Gastroesophageal sphincter (tissue), 4 donors: Measurements from ENCODE around the gene AUTS2. TPM values are rescaled to one million over a fixed set of nuclear protein-coding genes. Genes with fewer than 3 reads are reported as not detected.

Experiments used
- ATAC-seq: fragments of 150-250 bp; one replicate; pipeline ENCODE4 v1.9.1; 2016; ENCODE audit warnings: mild to moderate bottlenecking, moderate library complexity
- H3K27ac ChIP-seq, 4 donors: fragments of 200-600 bp; sonication (generic) in 3 of 4; 1 replicate in 3 of 4; 2 replicates in 1 of 4; pipeline ENCODE4 v1.5.1; 2016 to 2019
- H3K27me3 ChIP-seq: fragments of 200-600 bp; sonication (generic); one replicate; pipeline ENCODE4 v1.5.1; 2019
- H3K36me3 ChIP-seq, 2 donors: fragments of 200-600 bp; sonication (generic); one replicate each; pipeline ENCODE4 v1.5.1; 2019; ENCODE audit warnings: control low read depth in 1 of 2
- H3K4me1 ChIP-seq, 3 donors: fragments of 200-600 bp; sonication (generic); 1 replicate in 2 of 3; 2 replicates in 1 of 3; pipeline ENCODE4 v1.5.1; 2016 to 2019; ENCODE audit warnings: control low read depth in 2 of 3
- H3K4me3 ChIP-seq, 2 donors: fragments of 200-600 bp; sonication (generic); one replicate each; pipeline ENCODE4 v1.5.1; 2019; ENCODE audit warnings: mild to moderate bottlenecking in 1 of 2, moderate library complexity in 1 of 2
- H3K9me3 ChIP-seq, 3 donors: fragments of 200-600 bp; sonication (generic); one replicate each; pipeline ENCODE4 v1.5.1; 2017 to 2019; ENCODE audit warnings: control low read depth in 2 of 3
- CTCF ChIP-seq, 4 experiments: fragments of 200-600 bp in 2 of 4; fragments of 450-650 bp in 2 of 4; sonication (generic) in 1 of 4; IDR thresholded peaks; one replicate each; pipeline ENCODE4 v1.5.1; 2017 to 2019; ENCODE audit warnings: antibody characterized with exemption in 4 of 4, mild to moderate bottlenecking in 2 of 4, moderate library complexity in 2 of 4
- EP300 ChIP-seq: sonication (generic); formaldehyde crosslinking; IDR thresholded peaks from one replicate; pipeline ENCODE4 v1.6.1; 2017; ENCODE audit warnings: antibody characterized with exemption, mild to moderate bottlenecking
- POLR2A ChIP-seq, 2 donors: fragments of 450-650 bp; IDR thresholded peaks; one replicate each; pipeline ENCODE4 v1.6.1; 2017; ENCODE audit warnings: antibody characterized with exemption in 2 of 2, mild to moderate bottlenecking in 2 of 2, moderate library complexity in 1 of 2
- POLR2AphosphoS5 ChIP-seq: sonication (generic); formaldehyde crosslinking; IDR thresholded peaks from one replicate; pipeline ENCODE4 v1.6.1; 2017; ENCODE audit warnings: antibody characterized with exemption
- WGBS, 2 donors: methylation state at CpG; one replicate each; pipeline ENCODE4 v1.1.5; 2018; ENCODE audit warnings: low coverage in 1 of 2; 5-methylcytosine and 5-hydroxymethylcytosine counted together
- total RNA-seq, 4 donors: library from RNA; depleted of rRNA; stranded (reverse); fragments of >200 nt; gene quantifications; one replicate each; pipeline ENCODE4 v1.1.0, GENCODE V29; 2016

Gene AUTS2
- total RNA-seq, 4 donors from 2014 or later, result 12.2 to 48.7 (median 44.1) TPM

- H3K27me3 ChIP-seq, result no peaks in the 10 kb centered on the region
- ATAC-seq, result no peak
- TF ChIP-seq POLR2A (IDR thresholded peaks at IDR 0.05), result no peak
- no peak for TF ChIP-seq POLR2AphosphoS5
- TF ChIP-seq EP300, result no peak
- no peak for TF ChIP-seq CTCF (IDR thresholded peaks at IDR 0.05)
- peaks cover 0 to 36% (median 0%) of the 10 kb centered on the region in 3 donors for H3K4me1 ChIP-seq
- H3K9me3 ChIP-seq, result no peaks in the 10 kb centered on the region
- no peaks in the 10 kb centered on the region for H3K36me3 ChIP-seq
- WGBS, 2 donors, result 52 to 58% methylated on average over 7 of the region's 7 CpGs
- H3K27ac ChIP-seq, result no peak overlapping the region
- H3K4me3 ChIP-seq, result no peak overlapping the region
These were observed 396.7 kb downstream of the AUTS2 start for GRCh38 chr7:69994886-69995542.

DNA sequence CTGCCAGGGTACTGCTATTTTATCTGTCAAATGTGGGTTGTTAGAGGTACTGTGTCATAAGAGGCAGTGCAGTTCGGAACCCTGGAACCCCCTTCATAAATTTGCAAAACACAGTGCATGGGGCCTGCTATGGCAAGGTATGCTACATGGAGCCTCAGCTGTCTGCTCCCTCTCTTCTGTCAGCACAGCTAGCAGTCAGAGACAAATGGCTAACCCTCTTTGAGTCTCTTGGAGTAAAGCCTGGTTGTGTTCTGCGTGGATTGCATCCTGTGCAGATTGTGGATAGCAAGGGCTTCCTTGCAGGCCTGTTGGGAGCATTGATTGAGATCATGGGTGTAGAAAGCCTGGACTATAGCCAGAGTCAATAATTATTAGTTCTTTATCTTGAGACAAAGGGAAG, 397.8 kb downstream of the AUTS2 start:
- Histone ChIP-seq H3K4me1 (peaks cover 0 to 44% (median 0%) of the 10 kb centered on the region in 3 donors), H3K4me3 (no peak overlapping the region), H3K27ac (no peak overlapping the region), H3K27me3 (no peaks in the 10 kb centered on the region), H3K36me3 (no peaks in the 10 kb centered on the region), H3K9me3 (no peaks in the 10 kb centered on the region)
- 74 to 100% methylated on average over 1 to 2 of the region's 2 CpGs for WGBS, 2 donors
- ATAC-seq, result no peak
- TF ChIP-seq POLR2A (IDR thresholded peaks at IDR 0.05) (no peak), CTCF (IDR thresholded peaks at IDR 0.05) (no peak), EP300 (no peak)

DNA sequence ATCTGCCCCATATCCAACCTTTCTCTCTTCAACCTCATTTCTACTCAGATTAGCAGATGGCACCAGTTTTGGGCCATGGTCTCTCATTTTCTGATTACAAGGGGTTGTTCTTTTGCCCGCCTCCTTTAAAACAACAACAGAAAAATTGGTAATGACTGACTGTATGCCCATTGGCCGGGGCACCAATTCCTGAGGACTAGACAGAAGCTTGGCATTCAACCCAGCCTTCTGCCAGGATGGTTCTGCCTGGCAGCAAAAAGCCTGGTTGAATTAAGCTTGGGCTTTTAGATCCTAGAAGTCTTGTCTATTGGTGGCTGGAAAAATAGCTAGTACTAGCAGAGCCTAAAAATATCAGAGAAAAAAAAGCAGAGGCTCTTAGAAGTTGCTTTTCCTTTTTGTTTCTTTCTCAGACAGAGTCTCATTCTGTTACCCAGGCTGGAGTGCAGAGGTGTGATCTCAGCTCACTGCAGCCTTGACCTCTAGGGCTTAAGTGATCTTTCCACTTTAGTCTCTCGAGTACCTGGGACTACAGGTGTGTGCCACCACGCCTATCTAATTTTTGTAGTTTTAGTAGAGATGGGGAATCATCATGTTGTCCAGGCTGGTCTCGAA, 402.6 kb downstream of the AUTS2 start:
- Histone ChIP-seq H3K9me3 (no peaks in the 10 kb centered on the region), H3K27me3 (no peaks in the 10 kb centered on the region), H3K4me1 (peaks cover 0 to 41% (median 0%) of the 10 kb centered on the region in 3 donors), H3K36me3 (no peaks in the 10 kb centered on the region), H3K4me3 (no peak overlapping the region), H3K27ac (peak overlapping the region in 1 of 4 donors; percentile 26)
- no peak for ATAC-seq
- TF ChIP-seq POLR2AphosphoS5, result no peak
- no peak for TF ChIP-seq EP300
- 82 to 89% methylated on average over 3 of the region's 5 CpGs for WGBS, 2 donors

- Histone ChIP-seq H3K4me1 (peaks cover 0 to 37% (median 3%) of the 10 kb centered on the region in 3 donors), H3K36me3 (no peaks in the 10 kb centered on the region), H3K27me3 (no peaks in the 10 kb centered on the region), H3K9me3 (no peaks in the 10 kb centered on the region), H3K27ac (peak overlapping the region in 1 of 4 donors; percentile 22), H3K4me3 (no peak overlapping the region)
- WGBS, 2 donors, result 51 to 57% methylated on average over 1 to 2 of the region's 2 CpGs
- TF ChIP-seq POLR2A (IDR thresholded peaks at IDR 0.05) (no peak), EP300 (no peak), CTCF (IDR thresholded peaks at IDR 0.05) (no peak), POLR2AphosphoS5 (no peak)
- ATAC-seq, result no peak
These were observed 407.2 kb downstream of the AUTS2 start for GRCh38 chr7:70005480-70005879.

GRCh38 chr7:70005891-70006260, 407.6 kb downstream of the AUTS2 start:
- Histone ChIP-seq H3K27ac (peak overlapping the region in 1 of 4 donors; percentile 35), H3K4me1 (peaks cover 0 to 33% (median 3%) of the 10 kb centered on the region in 3 donors), H3K36me3 (no peaks in the 10 kb centered on the region), H3K27me3 (no peaks in the 10 kb centered on the region), H3K9me3 (no peaks in the 10 kb centered on the region), H3K4me3 (no peak overlapping the region)
- ATAC-seq, result no peak
- TF ChIP-seq POLR2AphosphoS5 (no peak), CTCF (IDR thresholded peaks at IDR 0.05) (no peak), POLR2A (IDR thresholded peaks at IDR 0.05) (no peak), EP300 (no peak)
- 52 to 56% methylated on average over 6 to 7 of the region's 7 CpGs for WGBS, 2 donors
